Gastroesophageal sphincter (tissue), 4 donors: Measurements from ENCODE around the gene RERE. TPM values are rescaled to one million over a fixed set of nuclear protein-coding genes. Genes with fewer than 3 reads are reported as not detected.

Source experiments
- ATAC-seq: fragments of 150-250 bp; one replicate; pipeline ENCODE4 v1.9.1; 2016; ENCODE audit warnings: mild to moderate bottlenecking, moderate library complexity
- H3K27ac ChIP-seq, 4 donors: fragments of 200-600 bp; sonication (generic) in 3 of 4; 1 replicate in 3 of 4; 2 replicates in 1 of 4; pipeline ENCODE4 v1.5.1; 2016 to 2019
- H3K27me3 ChIP-seq: fragments of 200-600 bp; sonication (generic); one replicate; pipeline ENCODE4 v1.5.1; 2019
- H3K36me3 ChIP-seq, 2 donors: fragments of 200-600 bp; sonication (generic); one replicate each; pipeline ENCODE4 v1.5.1; 2019; ENCODE audit warnings: control low read depth in 1 of 2
- H3K4me1 ChIP-seq, 3 donors: fragments of 200-600 bp; sonication (generic); 1 replicate in 2 of 3; 2 replicates in 1 of 3; pipeline ENCODE4 v1.5.1; 2016 to 2019; ENCODE audit warnings: control low read depth in 2 of 3
- H3K4me3 ChIP-seq, 2 donors: fragments of 200-600 bp; sonication (generic); one replicate each; pipeline ENCODE4 v1.5.1; 2019; ENCODE audit warnings: mild to moderate bottlenecking in 1 of 2, moderate library complexity in 1 of 2
- H3K9me3 ChIP-seq, 3 donors: fragments of 200-600 bp; sonication (generic); one replicate each; pipeline ENCODE4 v1.5.1; 2017 to 2019; ENCODE audit warnings: control low read depth in 2 of 3
- CTCF ChIP-seq, 4 experiments: fragments of 200-600 bp in 2 of 4; fragments of 450-650 bp in 2 of 4; sonication (generic) in 1 of 4; IDR thresholded peaks; one replicate each; pipeline ENCODE4 v1.5.1; 2017 to 2019; ENCODE audit warnings: antibody characterized with exemption in 4 of 4, mild to moderate bottlenecking in 2 of 4, moderate library complexity in 2 of 4
- EP300 ChIP-seq: sonication (generic); formaldehyde crosslinking; IDR thresholded peaks from one replicate; pipeline ENCODE4 v1.6.1; 2017; ENCODE audit warnings: antibody characterized with exemption, mild to moderate bottlenecking
- POLR2A ChIP-seq, 2 donors: fragments of 450-650 bp; IDR thresholded peaks; one replicate each; pipeline ENCODE4 v1.6.1; 2017; ENCODE audit warnings: antibody characterized with exemption in 2 of 2, mild to moderate bottlenecking in 2 of 2, moderate library complexity in 1 of 2
- POLR2AphosphoS5 ChIP-seq: sonication (generic); formaldehyde crosslinking; IDR thresholded peaks from one replicate; pipeline ENCODE4 v1.6.1; 2017; ENCODE audit warnings: antibody characterized with exemption
- WGBS, 2 donors: methylation state at CpG; one replicate each; pipeline ENCODE4 v1.1.5; 2018; ENCODE audit warnings: low coverage in 1 of 2; 5-methylcytosine and 5-hydroxymethylcytosine counted together
- total RNA-seq, 4 donors: library from RNA; depleted of rRNA; stranded (reverse); fragments of >200 nt; gene quantifications; one replicate each; pipeline ENCODE4 v1.1.0, GENCODE V29; 2016

The RERE gene
- total RNA-seq, 4 donors from 2014 or later: 112 to 212 (median 139) TPM

GRCh38 chr1:8358241-8358896 lies 459.1 kb downstream of the RERE start:
- H3K27ac ChIP-seq: peak overlapping the region in 3 of 4 donors; percentile 74 to 94 (median 92)
- WGBS, 2 donors: 88% methylated on average over 11 of the region's 46 CpGs; no CpG with 5 or more reads in 1 of the 2 donors

DNA sequence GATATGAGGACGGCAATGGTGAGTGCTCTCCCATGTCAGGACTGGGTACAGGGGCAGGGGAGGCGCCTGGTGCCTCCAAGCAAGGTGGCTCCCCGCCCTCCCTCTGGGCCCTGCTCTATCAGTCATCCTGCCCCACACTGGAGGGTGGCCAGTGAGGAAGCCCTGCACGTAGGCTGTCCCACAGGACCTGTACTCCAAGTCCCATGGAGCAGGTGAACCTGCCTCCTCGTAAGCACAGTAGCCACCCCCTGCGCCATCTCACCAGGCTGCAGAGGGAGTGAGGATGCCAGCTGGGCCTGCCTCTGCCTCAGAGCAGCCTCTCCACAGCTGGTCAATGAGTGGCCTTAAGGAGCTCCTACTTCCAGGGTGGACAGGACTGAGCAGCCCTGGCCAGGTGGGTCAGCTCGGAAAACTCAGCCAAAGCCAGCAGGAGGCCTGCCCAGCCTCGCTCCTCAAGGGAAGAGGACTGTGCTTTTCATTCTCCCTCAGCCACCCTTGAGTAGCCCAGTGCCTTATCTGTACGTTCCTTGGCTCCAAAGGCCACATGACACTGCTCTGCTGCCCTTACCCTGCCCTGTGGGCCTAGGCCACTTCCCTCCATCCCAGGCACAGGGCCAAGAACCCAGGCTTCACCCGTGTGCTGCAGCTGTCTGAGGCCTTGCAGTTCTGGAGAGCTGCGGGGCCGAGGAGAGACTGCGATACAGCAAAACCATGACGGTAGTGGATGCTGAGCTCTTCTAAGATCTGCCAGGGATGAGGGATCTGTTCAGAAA lies 459.9 kb downstream of the RERE start:
- WGBS, 2 donors: 40% methylated on average over 1 of the region's 14 CpGs; no CpG with 5 or more reads in 1 of the 2 donors
- H3K9me3 ChIP-seq: no peaks in the 10 kb centered on the region
- H3K4me3 ChIP-seq: no peak overlapping the region
- ATAC-seq: no peak
- peaks cover 0 to 82% (median 16%) of the 10 kb centered on the region in 3 donors for H3K4me1 ChIP-seq
- TF ChIP-seq EP300 (no peak), POLR2A (IDR thresholded peaks at IDR 0.05) (no peak), CTCF (IDR thresholded peaks at IDR 0.05) (no peak), POLR2AphosphoS5 (no peak)
- peaks cover 0 to 99% of the 10 kb centered on the region in 2 donors for H3K36me3 ChIP-seq
- peak overlapping the region in 3 of 4 donors; percentile 74 to 94 (median 92) for H3K27ac ChIP-seq
- H3K27me3 ChIP-seq: no peaks in the 10 kb centered on the region

More at GRCh38 chr1:8358241-8358896, 459.1 kb downstream of the RERE start:
- Histone ChIP-seq H3K4me1 (peaks cover 2 to 82% (median 16%) of the 10 kb centered on the region in 3 donors), H3K36me3 (peaks cover 0 to 99% of the 10 kb centered on the region in 2 donors), H3K4me3 (no peak overlapping the region), H3K9me3 (no peaks in the 10 kb centered on the region), H3K27me3 (no peaks in the 10 kb centered on the region)
- ATAC-seq: no peak
- TF ChIP-seq CTCF (IDR thresholded peaks at IDR 0.05) (no peak), POLR2AphosphoS5 (no peak), POLR2A (IDR thresholded peaks at IDR 0.05) (no peak), EP300 (no peak)

- Histone ChIP-seq H3K36me3 (peaks cover 0 to 96% of the 10 kb centered on the region in 2 donors), H3K27ac (peak overlapping the region in 3 of 4 donors; percentile 74 to 94 (median 92)), H3K9me3 (no peaks in the 10 kb centered on the region), H3K4me3 (no peak overlapping the region), H3K27me3 (no peaks in the 10 kb centered on the region), H3K4me1 (peaks cover 0 to 82% (median 18%) of the 10 kb centered on the region in 3 donors)
- ATAC-seq: no peak
- 83 to 90% methylated on average over 6 to 12 of the region's 27 CpGs for WGBS, 2 donors
- TF ChIP-seq POLR2AphosphoS5: no peak
Observed at GRCh38 chr1:8356256-8357209, 460.9 kb downstream of the RERE start.

- H3K27ac ChIP-seq: peak overlapping the region in 3 of 4 donors; percentile 74 to 94 (median 92)
- H3K36me3 ChIP-seq: peaks cover 0 to 87% of the 10 kb centered on the region in 2 donors
- 33 to 81% methylated on average over 1 to 6 of the region's 24 CpGs for WGBS, 2 donors
- no peaks in the 10 kb centered on the region for H3K9me3 ChIP-seq
- no peak overlapping the region for H3K4me3 ChIP-seq
- ATAC-seq: no peak
- H3K27me3 ChIP-seq: no peaks in the 10 kb centered on the region
- no peak for TF ChIP-seq POLR2AphosphoS5
- no peak for TF ChIP-seq CTCF (IDR thresholded peaks at IDR 0.05)
- TF ChIP-seq POLR2A (IDR thresholded peaks at IDR 0.05): no peak
- no peak for TF ChIP-seq EP300
- H3K4me1 ChIP-seq: peaks cover 0 to 88% (median 18%) of the 10 kb centered on the region in 3 donors
Observed at GRCh38 chr1:8355439-8356255, 461.8 kb downstream of the RERE start.
